Adipocyte (in vitro differentiated cells): ENCODE data around the gene CSMD2.
"Not testable (repeated sequence)": the region's sequence is repeated elsewhere in the genome, so short reads cannot be mapped to it uniquely, and the experiment has no call there.

Experiments
- DNase-seq: peaks from one replicate; pipeline ENCODE4 v3.0.0-alpha.2; 2015; ENCODE audit warnings: low read depth
- H3K27me3 ChIP-seq: replicated peaks from 2 replicates; pipeline ENCODE4 v1.7.0; 2013; ENCODE audit warnings: mild to moderate bottlenecking, low read length, moderate library complexity; ENCODE audit not compliant: control insufficient read depth, insufficient read depth
- H3K36me3 ChIP-seq: 2 replicates; pipeline ENCODE4 v1.7.0; 2013; ENCODE audit warnings: low read length, mild to moderate bottlenecking, moderate library complexity; ENCODE audit not compliant: control insufficient read depth, insufficient read depth, severe bottlenecking
- H3K4me1 ChIP-seq: 2 replicates; pipeline ENCODE4 v1.7.0; 2013; ENCODE audit warnings: mild to moderate bottlenecking, low read length, moderate library complexity; ENCODE audit not compliant: control insufficient read depth, insufficient read depth
- H3K4me3 ChIP-seq: 2 replicates; pipeline ENCODE4 v1.7.0; 2013; ENCODE audit warnings: mild to moderate bottlenecking, low read length, moderate library complexity
- H3K9ac ChIP-seq: 2 replicates; pipeline ENCODE4 v1.7.0; 2013; ENCODE audit warnings: mild to moderate bottlenecking, low read length, moderate library complexity
- H3K9me3 ChIP-seq: 2 replicates; pipeline ENCODE4 v1.7.0; 2013; ENCODE audit warnings: mild to moderate bottlenecking, low read length, moderate library complexity; ENCODE audit not compliant: control insufficient read depth

The CSMD2 gene

DNA sequence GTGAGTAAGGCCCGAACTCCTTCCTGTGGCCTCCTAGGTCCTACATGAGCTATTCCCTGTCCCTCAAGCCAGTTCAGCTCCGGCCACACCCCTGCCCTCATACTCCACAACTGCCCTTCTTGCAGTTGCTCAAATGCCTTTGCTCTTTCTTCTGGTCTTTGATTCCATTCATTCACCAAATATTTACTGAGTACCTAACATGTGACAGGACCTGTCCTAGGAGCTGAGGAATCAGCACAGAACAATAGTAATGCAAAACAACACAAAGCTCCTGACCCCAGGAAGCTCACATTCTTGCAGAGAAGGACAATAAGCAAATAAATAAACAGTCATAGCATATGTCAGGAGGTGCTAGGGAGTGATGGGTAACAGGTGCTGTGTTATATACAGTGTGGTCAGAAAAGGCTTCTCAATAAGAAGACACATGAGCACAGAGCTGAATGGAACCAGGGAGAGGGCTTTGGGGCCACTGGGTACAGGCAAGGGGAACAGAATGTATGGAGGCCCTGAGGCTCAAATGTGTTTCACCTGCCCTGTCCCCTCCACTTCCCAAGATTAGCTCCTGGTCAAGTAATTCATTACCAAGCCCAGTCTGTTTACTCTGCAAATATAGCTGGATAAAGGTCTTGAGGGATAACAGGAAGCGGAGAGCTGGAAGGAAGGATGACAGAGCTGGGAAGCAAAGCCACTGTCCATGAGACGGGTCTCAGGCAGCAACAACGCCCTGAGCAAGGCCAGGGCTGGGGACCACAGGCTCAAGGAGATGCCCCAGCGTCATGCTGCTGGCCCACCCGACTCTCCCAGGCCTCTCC is 145.1 kb downstream of the CSMD2 start:
- H3K9ac ChIP-seq = no peak overlapping the region
- H3K9me3 ChIP-seq = no peaks in the 10 kb centered on the region
- no peak for DNase-seq
- H3K27me3 ChIP-seq = no peaks in the 10 kb centered on the region
- no peaks in the 10 kb centered on the region for H3K36me3 ChIP-seq
- no peak overlapping the region for H3K4me3 ChIP-seq
- H3K4me1 ChIP-seq = no peaks in the 10 kb centered on the region

DNA sequence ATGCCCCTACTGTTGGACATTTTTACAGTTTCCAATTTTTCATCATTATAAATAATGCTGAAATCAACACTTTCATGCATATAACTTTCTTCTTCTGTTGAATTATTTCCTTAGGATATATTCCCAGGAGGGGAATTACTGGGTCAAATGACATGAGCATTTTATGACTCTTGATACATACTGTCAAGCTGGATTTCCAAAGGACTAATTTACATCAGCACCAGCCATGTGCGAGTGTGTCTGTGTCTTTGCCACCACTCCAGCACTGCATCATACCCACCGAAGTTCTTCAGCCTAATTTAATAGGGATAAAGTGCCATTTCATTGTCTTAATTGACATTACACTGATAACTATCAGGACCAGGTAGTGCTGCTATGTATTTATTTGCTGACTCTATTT is 146.7 kb downstream of the CSMD2 start:
- Histone ChIP-seq H3K4me3 (no peak overlapping the region), H3K36me3 (no peaks in the 10 kb centered on the region), H3K4me1 (no peaks in the 10 kb centered on the region), H3K9ac (no peak overlapping the region), H3K9me3 (no peaks in the 10 kb centered on the region), H3K27me3 (no peaks in the 10 kb centered on the region)
- no peak for DNase-seq

DNA sequence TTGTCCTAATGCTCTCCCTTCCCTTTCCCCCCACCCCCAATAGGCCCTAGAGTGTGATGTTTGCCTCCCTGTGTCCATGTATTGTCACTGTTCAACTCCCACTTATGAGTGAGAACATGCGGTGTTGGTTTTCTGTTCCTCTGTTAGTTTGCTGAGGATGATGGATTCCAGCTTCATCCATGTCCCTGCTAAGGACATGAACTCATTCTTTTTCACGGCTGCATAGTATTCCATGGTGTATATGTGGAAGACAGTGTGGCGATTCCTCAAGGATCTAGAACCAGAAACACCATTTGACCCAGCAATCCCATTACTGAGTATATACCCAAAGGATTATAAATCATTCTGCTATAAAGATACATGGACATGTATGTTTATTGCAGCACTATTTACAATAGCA is 148.7 kb downstream of the CSMD2 start:
- not testable (repeated sequence) for H3K9me3 ChIP-seq, H3K4me3 ChIP-seq, H3K9ac ChIP-seq, DNase-seq, H3K27me3 ChIP-seq, H3K36me3 ChIP-seq, H3K4me1 ChIP-seq

DNA sequence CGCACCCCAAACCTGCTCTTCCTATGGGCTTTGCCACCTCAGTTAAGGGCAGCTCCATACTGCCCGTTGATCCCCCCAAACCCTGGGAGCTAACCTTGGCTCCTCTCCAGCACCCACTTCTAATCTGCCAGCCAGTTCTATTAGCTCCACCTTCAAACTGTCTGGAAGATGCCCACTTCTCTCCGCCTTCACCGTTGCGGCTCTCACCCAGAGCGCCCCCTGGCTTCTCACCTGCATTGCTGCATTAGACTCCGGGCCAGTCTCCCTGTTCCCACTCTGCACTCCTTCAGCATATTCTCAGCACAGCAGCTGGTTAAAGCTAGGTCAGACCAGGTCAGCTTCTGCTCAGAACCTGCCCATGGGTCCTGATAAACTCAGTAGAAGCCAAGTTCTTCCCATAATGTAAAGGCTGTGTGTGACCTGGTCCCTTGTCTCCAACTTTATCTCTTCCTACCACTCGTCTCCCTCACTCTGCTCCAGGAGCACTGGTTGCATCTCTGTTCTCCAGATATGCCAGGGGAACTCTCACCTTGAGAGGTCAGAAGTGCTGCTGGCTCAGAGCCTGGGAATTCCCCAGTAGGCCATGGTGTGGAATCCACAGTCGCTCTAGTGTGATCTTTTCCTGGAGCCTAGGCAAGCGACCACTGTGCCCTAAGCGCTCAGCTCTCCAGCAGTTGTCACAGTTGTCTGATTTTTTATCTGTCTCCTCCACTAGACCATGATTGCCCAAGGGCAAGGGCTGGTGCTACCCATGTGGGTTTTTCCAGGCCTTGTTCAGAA is 150.9 kb downstream of the CSMD2 start:
- peaks cover 9% of the 10 kb centered on the region for H3K4me1 ChIP-seq
- no peaks in the 10 kb centered on the region for H3K27me3 ChIP-seq
- H3K9me3 ChIP-seq = no peaks in the 10 kb centered on the region
- H3K9ac ChIP-seq = no peak overlapping the region
- H3K4me3 ChIP-seq = no peak overlapping the region
- DNase-seq = peak; percentile 1
- H3K36me3 ChIP-seq = no peaks in the 10 kb centered on the region

DNA sequence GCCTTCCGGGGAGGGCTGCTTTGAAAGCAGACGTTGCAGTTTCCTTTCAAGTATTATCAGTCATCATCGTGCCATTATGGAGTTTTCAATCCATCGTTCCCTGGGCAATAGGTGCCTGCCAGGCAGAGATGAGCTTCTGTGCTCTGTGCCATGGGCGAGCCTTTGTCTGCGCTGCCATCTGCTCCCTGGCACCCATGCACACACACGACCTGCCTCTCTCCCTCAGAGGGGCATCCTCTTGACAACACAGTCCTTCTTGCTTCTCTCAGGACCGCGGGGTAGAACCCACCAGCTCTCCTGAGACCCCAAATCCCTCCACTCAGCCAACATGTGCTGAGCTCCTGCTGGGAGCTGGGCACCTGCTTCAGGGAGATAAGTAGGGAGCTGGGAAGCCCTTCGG is 151.9 kb downstream of the CSMD2 start:
- H3K27me3 ChIP-seq = no peaks in the 10 kb centered on the region
- H3K36me3 ChIP-seq = no peaks in the 10 kb centered on the region
- DNase-seq = no peak
- peaks cover 9% of the 10 kb centered on the region for H3K4me1 ChIP-seq
- H3K9me3 ChIP-seq = no peaks in the 10 kb centered on the region
- no peak overlapping the region for H3K9ac ChIP-seq
- H3K4me3 ChIP-seq = no peak overlapping the region

DNA sequence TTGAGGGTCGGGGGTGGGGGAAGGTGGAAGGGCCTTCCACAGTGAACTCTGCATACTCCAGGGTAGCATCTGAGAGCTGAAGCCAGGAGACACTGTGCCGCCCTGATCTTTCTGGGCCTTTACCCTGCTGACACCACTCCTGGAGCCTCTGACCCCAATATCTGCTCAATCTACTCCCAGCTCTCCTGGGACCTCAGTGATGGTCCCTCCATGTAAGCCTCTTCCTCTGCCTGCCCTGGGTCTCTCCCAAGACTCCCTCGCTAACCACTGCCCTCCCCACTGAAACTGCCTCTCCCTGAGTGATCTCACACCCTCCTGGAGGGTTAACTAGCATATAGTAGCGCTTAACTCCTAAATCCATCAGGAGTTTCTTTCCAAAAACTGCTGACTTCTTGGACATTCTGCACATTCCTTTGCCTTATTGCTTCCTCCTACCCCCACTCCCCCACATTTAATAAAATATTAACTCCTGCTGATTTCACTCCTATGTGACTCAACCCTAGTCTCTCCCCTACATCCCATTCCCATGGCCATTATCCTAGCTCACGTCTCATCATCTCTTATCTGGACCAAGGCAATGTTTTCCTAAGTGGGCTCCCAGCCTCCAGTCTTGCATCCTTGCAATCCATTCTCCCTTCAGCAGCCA is 155.6 kb downstream of the CSMD2 start:
- Histone ChIP-seq H3K36me3 (no peaks in the 10 kb centered on the region), H3K9ac (no peak overlapping the region), H3K4me3 (no peak overlapping the region), H3K9me3 (no peaks in the 10 kb centered on the region), H3K4me1 (peaks cover 9% of the 10 kb centered on the region), H3K27me3 (no peaks in the 10 kb centered on the region)
- DNase-seq = no peak

DNA sequence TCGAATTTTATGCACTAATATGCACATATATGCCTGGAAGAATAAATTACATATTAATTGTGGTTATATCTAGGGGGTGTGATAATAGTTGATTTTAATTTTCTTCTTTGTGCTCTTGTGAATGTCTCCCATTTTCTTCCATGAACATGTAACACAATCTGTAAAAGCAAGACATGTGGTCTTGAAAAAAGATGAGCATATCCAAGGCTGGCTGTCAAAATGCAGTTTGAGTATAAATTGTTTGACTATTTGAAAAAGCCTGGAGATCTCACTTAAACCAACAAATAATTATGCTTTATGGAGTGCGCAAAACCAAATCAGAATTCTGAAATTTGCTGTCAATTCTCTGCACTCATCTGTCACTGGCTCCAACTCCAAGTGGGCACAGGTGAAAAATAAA is 157.3 kb downstream of the CSMD2 start:
- DNase-seq = no peak
- no peaks in the 10 kb centered on the region for H3K9me3 ChIP-seq
- peaks cover 9% of the 10 kb centered on the region for H3K4me1 ChIP-seq
- no peaks in the 10 kb centered on the region for H3K36me3 ChIP-seq
- no peak overlapping the region for H3K9ac ChIP-seq
- H3K27me3 ChIP-seq = no peaks in the 10 kb centered on the region
- H3K4me3 ChIP-seq = no peak overlapping the region

DNA sequence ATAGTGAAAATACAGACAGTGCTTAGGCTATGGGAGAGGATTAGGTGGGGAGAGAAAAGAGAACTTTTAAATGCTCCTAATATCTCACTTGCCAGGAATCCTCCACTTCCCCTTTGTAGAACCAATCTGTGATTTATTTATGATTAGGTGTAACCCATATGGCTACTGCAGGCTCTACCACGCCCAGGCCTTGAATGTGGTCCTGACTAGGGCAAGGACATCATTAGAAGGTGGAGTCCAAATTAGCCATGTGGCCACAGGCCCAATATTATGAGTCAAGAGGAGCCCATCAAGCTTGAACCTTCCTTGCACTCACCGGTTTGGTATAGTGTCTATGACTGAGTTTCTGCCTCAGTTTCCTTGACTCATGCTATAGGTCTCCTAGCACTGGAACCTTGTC is 159.7 kb downstream of the CSMD2 start:
- H3K9me3 ChIP-seq = no peaks in the 10 kb centered on the region
- H3K4me3 ChIP-seq = no peak overlapping the region
- H3K27me3 ChIP-seq = no peaks in the 10 kb centered on the region
- peaks cover 9% of the 10 kb centered on the region for H3K4me1 ChIP-seq
- no peak for DNase-seq
- H3K9ac ChIP-seq = no peak overlapping the region
- H3K36me3 ChIP-seq = no peaks in the 10 kb centered on the region

DNA sequence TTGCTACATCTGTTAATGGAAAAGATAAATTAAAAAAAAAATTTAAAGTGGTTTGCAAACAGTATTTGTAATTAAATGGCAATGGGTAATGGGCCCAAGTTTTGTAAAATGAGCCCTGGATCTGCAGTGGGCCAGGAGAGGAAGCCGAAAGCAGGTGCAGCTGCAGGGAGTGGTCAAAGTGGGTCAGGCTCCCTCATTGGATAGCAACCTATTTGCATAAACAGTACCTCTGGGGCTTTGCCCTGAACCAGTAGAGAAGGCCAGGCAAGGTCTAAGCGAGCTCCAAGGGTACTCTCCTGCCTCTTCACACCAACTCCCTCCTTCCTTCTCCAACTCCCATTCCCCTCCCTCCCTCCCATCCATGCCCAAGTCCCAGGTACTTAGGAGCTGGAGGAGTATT is 162.2 kb downstream of the CSMD2 start:
- Histone ChIP-seq H3K4me1 (no peaks in the 10 kb centered on the region), H3K9me3 (no peaks in the 10 kb centered on the region), H3K9ac (no peak overlapping the region), H3K36me3 (no peaks in the 10 kb centered on the region), H3K4me3 (no peak overlapping the region), H3K27me3 (no peaks in the 10 kb centered on the region)
- no peak for DNase-seq

DNA sequence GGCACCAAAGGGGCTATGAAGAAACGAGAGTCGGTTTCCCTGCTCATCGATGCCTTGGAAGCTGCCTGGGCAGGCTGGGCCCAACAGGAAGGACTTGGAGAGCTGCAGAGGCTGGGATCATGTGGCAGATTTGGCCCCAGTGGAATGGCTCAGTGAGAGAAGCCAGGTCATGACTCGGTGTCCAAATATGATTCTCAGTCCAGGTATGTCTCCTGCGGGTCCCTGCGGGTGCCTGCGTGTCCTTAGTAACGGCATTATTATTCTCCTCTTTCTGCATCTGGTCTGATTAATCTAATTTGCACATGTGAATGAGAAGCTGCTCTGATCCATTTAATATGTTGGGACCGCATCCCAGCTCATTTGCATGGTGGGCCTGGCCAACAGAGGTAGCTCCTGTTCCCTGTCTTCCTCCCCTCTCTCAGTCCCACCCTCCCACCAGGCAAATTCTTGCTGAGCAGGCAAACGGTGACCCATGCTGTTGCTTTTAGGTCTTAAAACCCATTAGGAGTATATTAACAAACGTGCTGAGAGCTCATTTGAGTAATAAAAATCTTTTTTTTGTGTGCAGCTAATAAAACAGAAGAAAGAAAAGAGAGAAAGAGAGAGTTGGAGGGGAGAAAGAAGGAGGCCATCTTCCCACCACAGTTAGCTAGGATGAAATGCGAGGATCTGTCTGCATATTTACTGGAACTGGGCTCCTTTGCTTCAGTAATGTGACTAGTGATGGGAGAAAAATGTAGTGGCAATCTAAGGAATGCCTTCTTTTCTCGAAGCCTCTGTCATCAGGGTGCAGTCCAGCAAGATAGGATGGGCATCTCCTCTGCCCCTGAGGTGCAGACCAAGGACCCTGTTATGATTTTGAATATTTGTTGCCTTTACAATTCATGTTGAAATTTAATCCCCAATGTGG is 167.6 kb downstream of the CSMD2 start:
- H3K27me3 ChIP-seq = no peaks in the 10 kb centered on the region
- no peaks in the 10 kb centered on the region for H3K9me3 ChIP-seq
- no peaks in the 10 kb centered on the region for H3K36me3 ChIP-seq
- no peaks in the 10 kb centered on the region for H3K4me1 ChIP-seq
- no peak overlapping the region for H3K4me3 ChIP-seq
- H3K9ac ChIP-seq = no peak overlapping the region
- DNase-seq = no peak
